H1 (cell line): ENCODE measurements around the gene PDZRN3. TPM values are rescaled to one million over a fixed set of nuclear protein-coding genes. Genes with fewer than 3 reads are reported as not detected.

Source experiments
- HDAC2 ChIP-seq, 2 experiments: fragments of 300-600 bp in 1 of 2; sonication (generic) in 1 of 2; IDR thresholded peaks; 2 replicates each; pipeline ENCODE4 v1.6.1; 2011 to 2012; ENCODE audit warnings: low read depth in 2 of 2, low read length in 2 of 2, mild to moderate bottlenecking in 2 of 2, moderate library complexity in 2 of 2, borderline replicate concordance in 1 of 2, inconsistent platforms in 1 of 2
- polyA plus RNA-seq, 7 experiments: library from polyadenylated mRNA; depleted of rRNA in 3 of 7; stranded (reverse) in 5 of 7; unstranded in 2 of 7; fragments of >200 nt in 5 of 7; fragments of 200-250 nt in 2 of 7; gene quantifications; 1 replicate in 5 of 7; 2 replicates in 1 of 7; 4 replicates in 1 of 7; pipeline versions ENCODE4 v1.2.1 to v1.2.3, GENCODE V29; 2011 to 2013; ENCODE audit warnings: missing spikeins in 2 of 7, mixed read lengths in 2 of 7
- total RNA-seq: library from RNA; stranded (reverse); fragmentation: NEBNext Ultra II Directional; extraction: Animal tissue kit (Norgen Biotek cat#: 25700); gene quantifications from 2 replicates; pipeline ENCODE4 v1.2.1, GENCODE V29; 2021

PDZRN3 gene
- total and polyA plus RNA-seq, 2 of the 8 experiments (the other 6 are each of a cell fraction or from before 2014, with no cell fraction given) = 4.2 to 20.5 TPM

DNA sequence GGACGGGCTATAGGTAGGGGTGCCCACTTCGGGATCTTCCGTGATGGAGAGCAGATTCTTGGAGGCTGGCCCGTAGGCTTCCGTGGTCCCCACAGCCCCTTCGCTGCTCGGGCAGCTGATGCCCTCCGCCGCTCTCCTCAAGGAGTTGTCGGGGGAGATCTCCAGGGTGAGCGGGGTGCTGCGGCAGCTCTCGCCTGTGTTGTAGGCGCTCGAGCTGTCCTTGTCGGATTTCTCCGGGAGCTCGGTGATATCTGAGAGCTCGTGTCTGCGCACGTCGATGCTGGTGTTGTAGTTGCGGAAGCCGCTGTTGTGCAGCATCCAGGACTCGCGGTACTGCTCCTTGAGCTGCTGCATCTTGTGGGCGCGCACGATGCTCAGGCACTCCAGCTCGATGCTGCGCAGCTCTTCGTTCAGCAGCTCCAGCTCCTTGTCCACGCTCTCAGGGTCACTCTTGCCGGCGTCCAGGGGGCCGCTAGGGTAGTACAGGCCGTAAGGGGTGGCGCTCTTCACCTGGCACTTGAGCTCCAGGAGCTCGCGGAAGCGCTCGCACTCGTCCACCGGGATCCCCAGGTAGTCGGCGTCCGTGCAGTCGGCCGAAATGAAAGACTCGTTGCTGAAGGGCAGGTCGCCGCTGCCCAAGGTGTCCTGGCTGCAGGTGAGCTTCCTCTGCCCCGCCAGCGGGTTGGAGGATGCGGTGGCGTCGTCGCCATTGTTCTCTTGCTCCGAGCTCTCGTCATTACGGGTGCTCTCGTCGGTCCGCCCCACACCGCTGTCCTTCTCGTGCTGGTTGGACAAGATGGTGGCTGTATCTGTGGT is 240.4 kb downstream of the PDZRN3 start (continued):
- no peak for TF ChIP-seq HDAC2 (IDR thresholded peaks at IDR 0.05; ENCODE audit: borderline replicate concordance in 1 of 2, low read depth in 2 of 2, low read length in 2 of 2)
